HCT116 (cell line): ENCODE results near the gene FAM53A. TPM values are rescaled to one million over a fixed set of nuclear protein-coding genes. Genes with fewer than 3 reads are reported as not detected.

Experiments
- ATAC-seq: fragments of 200-7000 bp; cut with Tn5 transposase; 2 replicates; pipeline ENCODE4 v1.9.1; 2020; ENCODE audit warnings: mild to moderate bottlenecking, moderate library complexity
- BruUV-seq: library from RNA; stranded (reverse); fragments of 400-500 nt; replicated peaks from 2 replicates; lab custom pipeline; 2021; lab: Mats Ljungman, UMichigan
- CTCF ChIA-PET: fragments of 300-600 bp; sonication (Branson Sonifier 250); formaldehyde crosslinking; loops from one replicate; lab custom pipeline; 2021; ENCODE audit warnings: antibody characterized with exemption; lab: Charles Lee
- POLR2A ChIA-PET: fragments of 300-600, 350-600 bp; sonication (Branson Sonifier 250); formaldehyde crosslinking; loops from one replicate; lab custom pipeline; 2021; ENCODE audit warnings: antibody characterized with exemption; lab: Charles Lee
- RAD21 ChIA-PET, 2 experiments: fragments of 300-600 bp; sonication (Branson Sonifier 250); formaldehyde crosslinking; loops; one replicate each; lab custom pipeline; 2023; ENCODE audit warnings: low total read pairs in 2 of 2; ENCODE audit not compliant: uncharacterized antibody in 2 of 2, unreplicated experiment in 2 of 2, low non-redundant PET in 1 of 2; lab: Charles Lee
- DNase-seq: peaks from one replicate; pipeline ENCODE4 v3.0.0-alpha.2; 2010; ENCODE audit warnings: low read depth, low spot score
- H2AFZ ChIP-seq: fragments of 200-600 bp; shearing (Covaris generic), sonication (generic); 2 replicates; pipeline ENCODE4 v1.6.1; 2017; ENCODE audit warnings: low read depth, mixed run types, mixed read lengths, antibody characterized with exemption, low read length; ENCODE audit not compliant: poor library complexity, severe bottlenecking
- H3K27ac ChIP-seq: 2 replicates; pipeline ENCODE4 v1.5.1; 2012; ENCODE audit warnings: low read depth, low read length
- H3K27me3 ChIP-seq: fragments of 200-600 bp; sonication (generic); 2 replicates; pipeline ENCODE4 v1.6.1; 2016; ENCODE audit warnings: mixed run types, low read length, mixed read lengths; ENCODE audit not compliant: insufficient read depth
- H3K36me3 ChIP-seq, 2 experiments: fragments of 200-500 bp in 1 of 2; fragments of 200-600 bp in 1 of 2; sonication (Bioruptor generic) in 1 of 2; sonication (generic) in 1 of 2; 2 replicates each; pipeline versions ENCODE4 v1.5.1 to v1.6.1; 2014 to 2016; ENCODE audit warnings: low read length in 2 of 2, inconsistent platforms in 1 of 2, mixed read lengths in 1 of 2, mixed run types in 1 of 2; ENCODE audit not compliant: insufficient read depth in 2 of 2, control insufficient read depth in 1 of 2
- H3K4me1 ChIP-seq, 2 experiments: fragments of 200-600 bp in 1 of 2; sonication (generic) in 1 of 2; 2 replicates each; pipeline versions ENCODE4 v1.5.1 to v1.6.1; 2012 to 2017; ENCODE audit warnings: low read length in 2 of 2, inconsistent platforms in 1 of 2, mild to moderate bottlenecking in 1 of 2, mixed read lengths in 1 of 2, mixed run types in 1 of 2, moderate library complexity in 1 of 2; ENCODE audit not compliant: insufficient read depth in 2 of 2, control insufficient read depth in 1 of 2
- H3K4me2 ChIP-seq: fragments of 200-600 bp; sonication (generic); 2 replicates; pipeline ENCODE4 v1.6.1; 2017; ENCODE audit warnings: mixed run types, low read length, mixed read lengths
- H3K4me3 ChIP-seq, 2 experiments: fragments of 200-600 bp in 1 of 2; sonication (generic) in 1 of 2; replicated peaks in 1 of 2; 2 replicates each; pipeline ENCODE4 v1.5.1; 2011 to 2016; ENCODE audit warnings: low read length in 2 of 2, control low read depth in 1 of 2, low read depth in 1 of 2, mild to moderate bottlenecking in 1 of 2, mixed read lengths in 1 of 2, mixed run types in 1 of 2
- H3K79me2 ChIP-seq: fragments of 200-600 bp; sonication (generic); 2 replicates; pipeline ENCODE4 v1.6.1; 2017; ENCODE audit warnings: mild to moderate bottlenecking, mixed run types, low read length, moderate library complexity, mixed read lengths; ENCODE audit not compliant: insufficient read depth
- H3K9ac ChIP-seq: fragments of 200-600 bp; sonication (generic); 2 replicates; pipeline ENCODE4 v1.6.1; 2016; ENCODE audit warnings: low read length, mixed read lengths
- H3K9me2 ChIP-seq: fragments of 200-600 bp; sonication (generic), shearing (Covaris generic); 2 replicates; pipeline ENCODE4 v1.6.1; 2017; ENCODE audit warnings: mixed run types, mild to moderate bottlenecking, moderate library complexity; ENCODE audit not compliant: insufficient read depth
- H3K9me3 ChIP-seq, 2 experiments: fragments of 200-500 bp in 1 of 2; fragments of 200-600 bp in 1 of 2; sonication (Bioruptor generic) in 1 of 2; sonication (generic) in 1 of 2; 2 replicates each; pipeline ENCODE4 v1.6.1; 2014 to 2017; ENCODE audit warnings: low read length in 2 of 2, mixed read lengths in 2 of 2, inconsistent platforms in 1 of 2, low read depth in 1 of 2, mild to moderate bottlenecking in 1 of 2, mixed run types in 1 of 2, moderate library complexity in 1 of 2; ENCODE audit not compliant: control insufficient read depth in 1 of 2, insufficient read depth in 1 of 2
- H4K20me1 ChIP-seq: fragments of 200-600 bp; sonication (generic), shearing (Covaris generic); 2 replicates; pipeline ENCODE4 v1.6.1; 2017; ENCODE audit warnings: mixed run types, mild to moderate bottlenecking, moderate library complexity; ENCODE audit not compliant: insufficient read depth
- ATF3 ChIP-seq: IDR thresholded peaks from 2 replicates; pipeline ENCODE4 v1.6.1; 2012
- CTCF ChIP-seq, 3 experiments: fragments of 200-600 bp in 1 of 3; sonication (generic) in 1 of 3; IDR thresholded peaks in 2 of 3; conservative IDR thresholded peaks in 1 of 3; 2 replicates each; pipeline ENCODE4 v1.5.1; 2012 to 2017; ENCODE audit warnings: low read depth in 2 of 3, low read length in 2 of 3, antibody characterized with exemption in 1 of 3, borderline replicate concordance in 1 of 3, control low read depth in 1 of 3, mild to moderate bottlenecking in 1 of 3, mixed read lengths in 1 of 3, mixed run types in 1 of 3, moderate library complexity in 1 of 3; ENCODE audit not compliant: insufficient read depth in 1 of 3
- EGR1 ChIP-seq: IDR thresholded peaks from 2 replicates; pipeline ENCODE4 v1.6.1; 2012; ENCODE audit warnings: low read depth
- EZH2 ChIP-seq: fragments of 200-600 bp; sonication (generic); IDR thresholded peaks from 2 replicates; pipeline ENCODE4 v1.6.1; 2017; ENCODE audit warnings: antibody characterized with exemption, mixed run types
- JUND ChIP-seq: IDR thresholded peaks from 2 replicates; pipeline ENCODE4 v1.6.1; 2012
- MAX ChIP-seq: IDR thresholded peaks from 2 replicates; pipeline ENCODE4 v1.6.1; 2012
- RAD21 ChIP-seq: IDR thresholded peaks from 2 replicates; pipeline ENCODE4 v1.6.1; 2012; ENCODE audit warnings: low read depth, mild to moderate bottlenecking
- REST ChIP-seq: IDR thresholded peaks from 2 replicates; pipeline ENCODE4 v1.6.1; 2012; ENCODE audit warnings: low read depth
- SIN3A ChIP-seq: IDR thresholded peaks from 2 replicates; pipeline ENCODE4 v1.6.1; 2012; ENCODE audit warnings: low read depth
- SP1 ChIP-seq: IDR thresholded peaks from 2 replicates; pipeline ENCODE4 v1.6.1; 2012; ENCODE audit warnings: low read depth
- SRF ChIP-seq: IDR thresholded peaks from 2 replicates; pipeline ENCODE4 v1.6.1; 2012; ENCODE audit warnings: low read depth
- TCF7L2 ChIP-seq: IDR thresholded peaks from 2 replicates; pipeline ENCODE4 v1.7.0; 2011; ENCODE audit warnings: borderline replicate concordance, inconsistent platforms; ENCODE audit not compliant: insufficient read depth, insufficient read length; ENCODE audit errors: extremely low read depth
- YY1 ChIP-seq: IDR thresholded peaks from 2 replicates; pipeline ENCODE4 v1.6.1; 2011; ENCODE audit warnings: low read length, low read depth, moderate library complexity, mild to moderate bottlenecking; ENCODE audit not compliant: insufficient replicate concordance; ENCODE audit errors: extremely low read depth
- ZBTB33 ChIP-seq: IDR thresholded peaks from 2 replicates; pipeline ENCODE4 v1.6.1; 2011; ENCODE audit warnings: mild to moderate bottlenecking, low read length, moderate library complexity; ENCODE audit not compliant: insufficient replicate concordance; ENCODE audit errors: extremely low read depth
- ZFX ChIP-seq: fragments of 450-650 bp; IDR thresholded peaks from 2 replicates; pipeline ENCODE4 v1.6.1; 2017
- intact Hi-C: fragments of 100-400 bp; cut with micrococcal nuclease; formaldehyde crosslinking; loops from 2 replicates; pipeline ENCODE4 v1.10.0; 2022
- total RNA-seq: library from RNA; stranded (reverse); gene quantifications from one replicate; pipeline ENCODE4 v1.2.1, GENCODE V29; 2021; ENCODE audit not compliant: unreplicated experiment

FAM53A gene
- total RNA-seq, 1 experiment from 2014 or later = 1.1 TPM

- H3K4me1 ChIP-seq = peaks cover 0 to under 1% of the 10 kb centered on the region in 2 experiments; a peak in 3 of 4 replicates
- ATAC-seq = no peak
- no peak overlapping the region for H2AFZ ChIP-seq
- no peak overlapping the region for H3K4me2 ChIP-seq
- no peak for DNase-seq
- intact Hi-C loops = no loop called here
- H3K9ac ChIP-seq = no peak overlapping the region
- no peaks in the 10 kb centered on the region for H3K27me3 ChIP-seq
- peaks cover 64% of the 10 kb centered on the region for H3K79me2 ChIP-seq
- ChIA-PET RAD21 (no interaction called here), CTCF (interaction anchor here (1.0 kb wide), 1 partner anchor 40 kb away, joined by 3 read pairs; no protein-coding TSS in a partner anchor), POLR2A (no interaction called here)
- H3K27ac ChIP-seq = no peak overlapping the region
- TF ChIP-seq ZFX (no peak), EZH2 (no peak), YY1 (no peak), MAX (no peak), SIN3A (no peak), CTCF (IDR thresholded peaks at IDR 0.05 in 2 of 3, conservative IDR thresholded peaks at IDR 0.05 in 1 of 3; ENCODE audit: borderline replicate concordance in 1 of 3, insufficient read depth in 1 of 3, low read depth in 2 of 3, low read length in 2 of 3) (no peak), ATF3 (no peak), SRF (no peak), SP1 (no peak), TCF7L2 (no peak), RAD21 (no peak), ZBTB33 (no peak), REST (no peak), JUND (no peak), EGR1 (no peak)
- H3K9me2 ChIP-seq = no peaks in the 10 kb centered on the region
- peaks cover 11 to 12% of the 10 kb centered on the region in 2 experiments; a peak in 2 of 4 replicates for H3K9me3 ChIP-seq
- BruUV-seq = no TSS peak
- no peak overlapping the region for H3K4me3 ChIP-seq
- H4K20me1 ChIP-seq = no peaks in the 10 kb centered on the region
- H3K36me3 ChIP-seq = peaks cover 49 to 87% of the 10 kb centered on the region in 2 experiments
Observed at GRCh38 chr4:1732911-1733310, 48.8 kb upstream of the FAM53A start.
